IMR-90 (cell line): Measurements from ENCODE around the gene MYH6. TPM values are rescaled to one million over a fixed set of nuclear protein-coding genes. Genes with fewer than 3 reads are reported as not detected.
"Not testable (repeated sequence)": the region's sequence is repeated elsewhere in the genome, so short reads cannot be mapped to it uniquely, and the experiment has no call there.

ENCODE experiments used
- ATAC-seq: fragments of 200-7000 bp; cut with Tn5 transposase; 2 replicates; pipeline ENCODE4 v1.9.1; 2020; ENCODE audit warnings: low read depth, mild to moderate bottlenecking, moderate library complexity
- BruUV-seq: library from RNA; stranded (reverse); fragments of 400-500 nt; replicated peaks from 2 replicates; lab custom pipeline; 2021; lab: Mats Ljungman, UMichigan
- CTCF ChIA-PET: fragments of 300-600 bp; formaldehyde crosslinking; extraction: SDS; loops from one replicate; lab custom pipeline; 2021; ENCODE audit warnings: antibody characterized with exemption; lab: Yijun Ruan, JAX
- POLR2A ChIA-PET: fragments of 300-600 bp; sonication (Branson Sonifier 250); formaldehyde crosslinking; loops from one replicate; lab custom pipeline; 2022; ENCODE audit warnings: antibody characterized with exemption; ENCODE audit not compliant: unreplicated experiment; lab: Charles Lee
- DNase-seq: peaks from one replicate; pipeline ENCODE4 v3.0.0; 2013
- H2AFZ ChIP-seq: replicated peaks from 2 replicates; pipeline ENCODE3; 2013; ENCODE audit warnings: low read length, mild to moderate bottlenecking; ENCODE audit not compliant: poor library complexity
- H2AK5ac ChIP-seq: 2 replicates; pipeline ENCODE4 v1.6.1; 2013; ENCODE audit warnings: low read depth, low read length, inconsistent platforms
- H2AK9ac ChIP-seq: replicated peaks from 2 replicates; pipeline ENCODE3; 2013; ENCODE audit warnings: mild to moderate bottlenecking, low read depth, low read length, moderate library complexity; ENCODE audit not compliant: poor library complexity
- H2BK120ac ChIP-seq: 2 replicates; pipeline ENCODE4 v1.6.1; 2013; ENCODE audit warnings: low read depth, low read length, inconsistent platforms
- H2BK15ac ChIP-seq: 3 replicates; pipeline ENCODE4 v1.6.1; 2013; ENCODE audit warnings: low read depth, low read length, inconsistent platforms
- H2BK20ac ChIP-seq: 2 replicates; pipeline ENCODE4 v1.6.1; 2013; ENCODE audit warnings: low read depth, mild to moderate bottlenecking, inconsistent platforms, low read length, moderate library complexity
- H2BK5ac ChIP-seq: 2 replicates; pipeline ENCODE4 v1.6.1; 2013; ENCODE audit warnings: mild to moderate bottlenecking, low read depth, low read length, inconsistent platforms; ENCODE audit not compliant: poor library complexity, severe bottlenecking
- H3K14ac ChIP-seq: replicated peaks from 2 replicates; pipeline ENCODE4 v1.6.1; 2013; ENCODE audit warnings: low read depth, low read length, inconsistent platforms
- H3K18ac ChIP-seq: 2 replicates; pipeline ENCODE4 v1.6.1; 2013; ENCODE audit warnings: low read depth, low read length, control low read depth
- H3K23ac ChIP-seq: 2 replicates; pipeline ENCODE4 v1.6.1; 2013; ENCODE audit warnings: low read depth, low read length, inconsistent platforms
- H3K27ac ChIP-seq: 2 replicates; pipeline ENCODE4 v1.5.1; 2013; ENCODE audit warnings: mild to moderate bottlenecking, control low read depth, low read length; ENCODE audit not compliant: insufficient read depth
- H3K27me3 ChIP-seq: 2 replicates; pipeline ENCODE4 v1.6.1; 2013; ENCODE audit warnings: low read length; ENCODE audit not compliant: control insufficient read depth, insufficient read depth
- H3K36me3 ChIP-seq: 2 replicates; pipeline ENCODE4 v1.6.1; 2013; ENCODE audit warnings: low read length, mixed read lengths; ENCODE audit not compliant: control insufficient read depth, insufficient read depth
- H3K4ac ChIP-seq: 2 replicates; pipeline ENCODE4 v1.6.1; 2013; ENCODE audit warnings: low read depth, low read length, inconsistent platforms
- H3K4me1 ChIP-seq: 2 replicates; pipeline ENCODE4 v1.6.1; 2013; ENCODE audit warnings: low read length, mixed read lengths; ENCODE audit not compliant: control insufficient read depth, insufficient read depth
- H3K4me2 ChIP-seq: 2 replicates; pipeline ENCODE4 v1.6.1; 2013; ENCODE audit warnings: low read depth, mild to moderate bottlenecking, control low read depth, low read length, moderate library complexity
- H3K4me3 ChIP-seq: 2 replicates; pipeline ENCODE4 v1.5.1; 2013; ENCODE audit warnings: low read depth, mild to moderate bottlenecking, control low read depth, low read length, moderate library complexity; ENCODE audit not compliant: insufficient read depth
- H3K56ac ChIP-seq: 2 replicates; pipeline ENCODE4 v1.6.1; 2013; ENCODE audit warnings: low read length, inconsistent platforms; ENCODE audit not compliant: insufficient read depth; ENCODE audit errors: extremely low read depth
- H3K79me1 ChIP-seq, 2 experiments: 2 replicates each; pipeline ENCODE4 v1.6.1; 2013; ENCODE audit warnings: low read length in 2 of 2, inconsistent platforms in 1 of 2, low read depth in 1 of 2
- H3K9ac ChIP-seq: 2 replicates; pipeline ENCODE4 v1.6.1; 2013; ENCODE audit warnings: low read depth, low read length, control low read depth
- H3K9me1 ChIP-seq: 2 replicates; pipeline ENCODE4 v1.6.1; 2013; ENCODE audit warnings: low read length, inconsistent platforms; ENCODE audit not compliant: insufficient read depth
- H3K9me3 ChIP-seq: 2 replicates; pipeline ENCODE4 v1.6.1; 2013; ENCODE audit warnings: low read length; ENCODE audit not compliant: control insufficient read depth, insufficient read depth
- H4K20me1 ChIP-seq: 2 replicates; pipeline ENCODE4 v1.6.1; 2013; ENCODE audit warnings: low read length, inconsistent platforms; ENCODE audit not compliant: insufficient read depth
- H4K5ac ChIP-seq: 2 replicates; pipeline ENCODE4 v1.6.1; 2013; ENCODE audit warnings: mild to moderate bottlenecking, low read depth, low read length, control low read depth
- H4K8ac ChIP-seq, 2 experiments: 2 replicates each; pipeline ENCODE4 v1.6.1; 2013; ENCODE audit warnings: low read depth in 2 of 2, low read length in 2 of 2, control low read depth in 1 of 2, inconsistent platforms in 1 of 2
- H4K91ac ChIP-seq: 2 replicates; pipeline ENCODE4 v1.6.1; 2013; ENCODE audit warnings: low read depth, low read length, inconsistent platforms; ENCODE audit not compliant: insufficient read depth
- WGBS, 2 experiments: methylation state at CpG; one replicate each; pipeline versions ENCODE4 v1.1.5 to v1.1.7; 2013; ENCODE audit warnings: missing lambda C conversion rate in 2 of 2; ENCODE audit not compliant: insufficient read length in 1 of 2; ENCODE audit errors: extremely low coverage in 2 of 2; 5-methylcytosine and 5-hydroxymethylcytosine counted together
- dilution Hi-C: fragments of 300-500 bp; cut with HindIII; formaldehyde crosslinking; loops from one replicate; pipeline ENCODE4 v1.14.3; 2018; ENCODE audit warnings: low sequenced_read_pairs; ENCODE audit not compliant: unreplicated experiment
- in situ Hi-C: fragments of 300-500 bp; cut with MboI; formaldehyde crosslinking; loops from 3 replicates; pipeline ENCODE4 v1.14.3; 2019; ENCODE audit warnings: low sequenced_read_pairs, inconsistent platforms, mixed read lengths
- intact Hi-C: fragments of 100-400 bp; cut with micrococcal nuclease; formaldehyde crosslinking; loops from 2 replicates; pipeline ENCODE4 v1.10.0; 2022
- polyA plus RNA-seq, 3 experiments: library from polyadenylated mRNA; depleted of rRNA; stranded (reverse); fragments of >200 nt; gene quantifications; 2 replicates each; pipeline ENCODE4 v1.2.3, GENCODE V29; 2012; ENCODE audit warnings: low replicate concordance in 1 of 3
- total RNA-seq: library from RNA; depleted of rRNA; stranded (reverse); fragments of >200 nt; gene quantifications from 2 replicates; pipeline ENCODE4 v1.2.3, GENCODE V29; 2012

MYH6 gene
- total and polyA plus RNA-seq, 2 of the 4 experiments (the other 2 are of a cell fraction): not detected

- H3K14ac ChIP-seq, H3K4me2 ChIP-seq, H3K4me1 ChIP-seq, H3K4ac ChIP-seq, POLR2A ChIA-PET, H4K8ac ChIP-seq, H3K27ac ChIP-seq, H3K36me3 ChIP-seq, H3K9me1 ChIP-seq, ATAC-seq, H4K5ac ChIP-seq, H2BK15ac ChIP-seq, H3K79me1 ChIP-seq, H2AFZ ChIP-seq, H3K4me3 ChIP-seq, BruUV-seq, H2BK120ac ChIP-seq, H3K56ac ChIP-seq, H2AK5ac ChIP-seq, dilution Hi-C loops, H4K20me1 ChIP-seq, H2BK20ac ChIP-seq, H3K9me3 ChIP-seq, H3K18ac ChIP-seq, intact Hi-C loops, in situ Hi-C loops, H3K9ac ChIP-seq, H3K23ac ChIP-seq, DNase-seq, H2AK9ac ChIP-seq, H4K91ac ChIP-seq, H2BK5ac ChIP-seq: not testable (repeated sequence)
- H3K27me3 ChIP-seq: peaks cover 42% of the 10 kb centered on the region
- CTCF ChIA-PET: interaction anchor here (1.2 kb wide), 1 partner anchor 9 kb away, joined by 3 read pairs; no protein-coding TSS in a partner anchor
- 71% methylated on average over 2 of the region's 17 CpGs; no CpG with 5 or more reads in 1 of the 2 experiments for WGBS, 2 experiments
Measured at GRCh38 chr14:23386266-23386657, 21.8 kb downstream of the MYH6 start.
